Measurements from ENCODE around the gene NTM.

Gene NTM

GRCh38 chr11:131691181-131692041, 321.0 kb downstream of the NTM start:
- TF ChIP-seq, protein P1, sequence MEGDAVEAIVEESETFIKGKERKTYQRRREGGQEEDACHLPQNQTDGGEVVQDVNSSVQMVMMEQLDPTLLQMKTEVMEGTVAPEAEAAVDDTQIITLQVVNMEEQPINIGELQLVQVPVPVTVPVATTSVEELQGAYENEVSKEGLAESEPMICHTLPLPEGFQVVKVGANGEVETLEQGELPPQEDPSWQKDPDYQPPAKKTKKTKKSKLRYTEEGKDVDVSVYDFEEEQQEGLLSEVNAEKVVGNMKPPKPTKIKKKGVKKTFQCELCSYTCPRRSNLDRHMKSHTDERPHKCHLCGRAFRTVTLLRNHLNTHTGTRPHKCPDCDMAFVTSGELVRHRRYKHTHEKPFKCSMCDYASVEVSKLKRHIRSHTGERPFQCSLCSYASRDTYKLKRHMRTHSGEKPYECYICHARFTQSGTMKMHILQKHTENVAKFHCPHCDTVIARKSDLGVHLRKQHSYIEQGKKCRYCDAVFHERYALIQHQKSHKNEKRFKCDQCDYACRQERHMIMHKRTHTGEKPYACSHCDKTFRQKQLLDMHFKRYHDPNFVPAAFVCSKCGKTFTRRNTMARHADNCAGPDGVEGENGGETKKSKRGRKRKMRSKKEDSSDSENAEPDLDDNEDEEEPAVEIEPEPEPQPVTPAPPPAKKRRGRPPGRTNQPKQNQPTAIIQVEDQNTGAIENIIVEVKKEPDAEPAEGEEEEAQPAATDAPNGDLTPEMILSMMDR (IDR thresholded peaks at IDR 0.05), result peak; percentile 83
- Histone ChIP-seq H3K79me2 (no peaks in the 10 kb centered on the region), H2AFZ (peak overlapping the region; percentile 50), H3K4me3 (ENCODE audit: low read depth, low read length) (peak overlapping the region; percentile 40), H3K4me1 (peaks cover 37% of the 10 kb centered on the region), H3K9me3 (ENCODE audit: control insufficient read depth, low read length) (no peaks in the 10 kb centered on the region), H3K4me2 (ENCODE audit: low read length) (peak overlapping the region; percentile 57), H3K27ac (peak overlapping the region; percentile 100), H3K36me3 (ENCODE audit: control insufficient read depth, insufficient read depth, low read length) (no peaks in the 10 kb centered on the region), H3K9ac (no peak overlapping the region), H3K27me3 (ENCODE audit: control insufficient read depth, insufficient read depth, low read length) (no peaks in the 10 kb centered on the region)

GRCh38 chr11:131692151-131692550, 321.7 kb downstream of the NTM start:
- peak overlapping the region; percentile 57 for H3K4me2 ChIP-seq (ENCODE audit: low read length)
- H3K4me3 ChIP-seq (ENCODE audit: low read depth, low read length), result peak overlapping the region; percentile 40
- H3K9me3 ChIP-seq (ENCODE audit: control insufficient read depth, low read length), result no peaks in the 10 kb centered on the region
- H3K27me3 ChIP-seq (ENCODE audit: control insufficient read depth, insufficient read depth, low read length), result no peaks in the 10 kb centered on the region
- no peak overlapping the region for H3K9ac ChIP-seq
- H3K36me3 ChIP-seq (ENCODE audit: control insufficient read depth, insufficient read depth, low read length), result no peaks in the 10 kb centered on the region
- H3K4me1 ChIP-seq, result peaks cover 41% of the 10 kb centered on the region
- TF ChIP-seq, protein P1 (IDR thresholded peaks at IDR 0.05), result no peak
- peak overlapping the region; percentile 50 for H2AFZ ChIP-seq
- H3K79me2 ChIP-seq, result no peaks in the 10 kb centered on the region
- peak overlapping the region; percentile 100 for H3K27ac ChIP-seq

GRCh38 chr11:131692961-131693360, 322.5 kb downstream of the NTM start:
- Histone ChIP-seq H3K27me3 (ENCODE audit: control insufficient read depth, insufficient read depth, low read length) (no peaks in the 10 kb centered on the region), H3K4me1 (peaks cover 41% of the 10 kb centered on the region), H3K27ac (peak overlapping the region; percentile 100), H3K9me3 (ENCODE audit: control insufficient read depth, low read length) (no peaks in the 10 kb centered on the region), H3K4me3 (ENCODE audit: low read depth, low read length) (no peak overlapping the region), H2AFZ (no peak overlapping the region), H3K36me3 (ENCODE audit: control insufficient read depth, insufficient read depth, low read length) (no peaks in the 10 kb centered on the region), H3K9ac (no peak overlapping the region), H3K4me2 (ENCODE audit: low read length) (no peak overlapping the region), H3K79me2 (no peaks in the 10 kb centered on the region)
- TF ChIP-seq, protein P1 (IDR thresholded peaks at IDR 0.05), result no peak

- peaks cover 39% of the 10 kb centered on the region for H3K4me1 ChIP-seq
- no peak overlapping the region for H3K4me3 ChIP-seq (ENCODE audit: low read depth, low read length)
- TF ChIP-seq, protein P1 (IDR thresholded peaks at IDR 0.05), result no peak
- H3K4me2 ChIP-seq (ENCODE audit: low read length), result peak overlapping the region; percentile 57
- no peaks in the 10 kb centered on the region for H3K36me3 ChIP-seq (ENCODE audit: control insufficient read depth, insufficient read depth, low read length)
- H3K9me3 ChIP-seq (ENCODE audit: control insufficient read depth, low read length), result no peaks in the 10 kb centered on the region
- H2AFZ ChIP-seq, result no peak overlapping the region
- H3K79me2 ChIP-seq, result peaks cover 6% of the 10 kb centered on the region
- H3K27ac ChIP-seq, result peak overlapping the region; percentile 100
- no peaks in the 10 kb centered on the region for H3K27me3 ChIP-seq (ENCODE audit: control insufficient read depth, insufficient read depth, low read length)
- H3K9ac ChIP-seq, result no peak overlapping the region
Observed at GRCh38 chr11:131693756-131694155, 323.3 kb downstream of the NTM start.

All from parathyroid adenoma (tissue), 2 donors.